Measurements from ENCODE around the gene BTBD9.

The BTBD9 gene

DNA sequence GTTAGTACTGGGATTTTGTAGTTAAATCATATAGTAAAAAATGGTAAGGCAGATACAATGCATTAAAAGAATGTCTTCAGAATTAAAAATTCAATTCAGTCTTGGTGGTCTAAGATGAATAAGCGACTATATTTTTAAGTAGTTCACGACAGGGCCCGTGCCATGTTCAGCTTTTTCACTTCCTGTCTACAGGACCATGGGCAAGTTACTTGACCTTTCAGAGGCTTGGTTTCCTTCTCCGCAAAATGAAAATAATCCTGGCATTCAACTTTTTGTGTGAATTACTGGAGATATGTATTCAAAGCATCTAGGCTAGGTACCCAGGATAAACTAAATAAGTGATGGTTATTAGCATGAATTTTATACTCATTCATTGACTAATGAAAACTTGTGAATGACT lies 216.0 kb downstream of the BTBD9 start:
- no peak for DNase-seq

GRCh38 chr6:38420207-38420606 lies 219.5 kb downstream of the BTBD9 start:
- no peak for DNase-seq

- no peak for DNase-seq
Observed at GRCh38 chr6:38417521-38417920, 222.2 kb downstream of the BTBD9 start.

- DNase-seq = no peak
Observed at GRCh38 chr6:38415231-38416005, 224.3 kb downstream of the BTBD9 start.

- DNase-seq = no peak
Observed at GRCh38 chr6:38413102-38413800, 226.5 kb downstream of the BTBD9 start.

- DNase-seq = no peak
Observed at GRCh38 chr6:38407192-38407591, 232.5 kb downstream of the BTBD9 start.

DNA sequence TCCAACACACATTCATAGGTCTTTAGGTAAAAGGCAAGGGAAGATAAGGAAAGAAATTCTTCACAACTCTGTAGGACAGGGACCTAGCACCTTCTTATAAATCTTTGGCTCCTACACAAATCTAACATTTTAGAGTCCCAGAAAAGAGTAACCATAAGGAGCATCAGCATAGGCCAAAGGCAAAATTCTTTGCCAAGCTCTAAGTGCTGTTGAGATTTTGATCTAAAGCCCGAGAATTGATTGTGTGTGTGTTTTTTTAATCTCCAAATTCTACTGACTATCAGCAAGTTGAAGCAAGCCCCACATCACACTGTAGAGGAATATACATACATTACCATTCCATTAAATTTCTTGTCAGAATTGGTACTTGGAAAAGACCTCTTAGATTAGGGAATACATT lies 233.6 kb downstream of the BTBD9 start:
- DNase-seq = no peak

DNA sequence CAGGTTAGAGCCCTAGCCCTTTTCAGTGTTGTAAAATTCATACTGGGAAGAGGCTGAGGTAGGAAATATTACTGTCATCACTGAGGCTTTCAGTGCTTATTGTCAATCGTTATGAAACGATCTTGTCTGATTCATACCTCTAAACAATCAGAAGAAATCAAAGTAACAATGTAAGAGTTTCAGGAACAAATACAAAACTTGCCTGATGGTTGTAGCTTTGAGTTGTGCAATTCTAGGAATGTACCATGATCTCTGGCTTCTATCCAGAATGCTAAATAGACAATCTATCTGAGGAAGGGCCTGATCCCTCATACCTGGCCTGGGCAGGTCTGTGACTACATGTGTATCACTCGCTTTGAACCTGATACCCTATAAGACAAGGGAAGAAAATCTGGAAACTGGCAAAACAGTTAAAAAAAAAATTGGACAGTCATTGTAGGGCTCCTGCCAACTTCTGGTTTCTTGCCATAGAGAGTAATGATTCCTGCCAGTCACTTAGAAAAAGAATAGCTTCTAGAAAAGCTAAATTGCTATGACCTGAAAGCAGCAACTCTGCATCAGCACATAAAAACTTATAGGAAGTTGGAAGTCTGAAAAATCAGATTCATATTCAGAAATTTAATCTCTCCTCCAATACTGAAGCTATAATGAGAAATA lies 234.7 kb downstream of the BTBD9 start:
- DNase-seq = no peak

DNA sequence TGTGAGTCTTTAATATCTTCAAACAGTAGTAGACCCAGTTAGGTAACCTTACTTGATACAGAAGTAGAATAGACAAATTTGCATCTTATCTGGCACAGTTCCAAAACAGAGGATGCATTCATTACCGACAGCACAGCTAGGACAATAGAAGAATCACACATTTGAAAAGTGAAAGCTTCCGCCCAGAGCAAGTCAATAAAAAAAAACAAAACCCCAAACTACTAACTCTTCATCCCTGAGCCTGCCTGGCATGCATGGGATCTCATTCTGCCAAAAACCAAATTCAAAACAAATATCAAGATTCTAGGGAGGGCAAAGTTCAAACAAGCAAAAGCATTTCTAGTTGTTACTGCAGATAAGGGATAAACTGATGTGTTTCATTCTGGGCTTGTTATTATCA lies 235.4 kb downstream of the BTBD9 start:
- no peak for DNase-seq

GRCh38 chr6:38403548-38403947 lies 236.2 kb downstream of the BTBD9 start:
- DNase-seq = no peak

DNA sequence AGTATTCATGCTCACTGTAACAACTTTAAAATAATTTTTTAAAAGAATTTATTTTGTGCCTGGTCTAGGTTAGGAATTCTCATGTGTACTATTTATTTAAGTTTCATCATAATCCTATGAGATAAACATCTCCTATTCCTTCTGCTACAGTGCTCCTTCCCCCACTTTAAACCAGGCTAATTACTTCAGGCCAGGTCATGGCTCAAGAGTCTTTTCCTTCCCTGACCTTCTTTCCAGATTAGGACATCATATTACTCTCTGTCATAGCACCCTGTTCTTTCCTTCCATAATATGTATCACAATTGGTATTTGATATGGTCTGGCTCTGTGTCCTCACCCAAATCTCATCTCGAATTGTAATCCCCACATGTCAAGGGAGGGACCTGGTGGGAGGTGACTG lies 239.0 kb downstream of the BTBD9 start:
- DNase-seq = no peak

- DNase-seq = no peak
Observed at GRCh38 chr6:38400101-38400500, 239.6 kb downstream of the BTBD9 start.

- no peak for DNase-seq
Observed at GRCh38 chr6:38396209-38396608, 243.5 kb downstream of the BTBD9 start.

DNA sequence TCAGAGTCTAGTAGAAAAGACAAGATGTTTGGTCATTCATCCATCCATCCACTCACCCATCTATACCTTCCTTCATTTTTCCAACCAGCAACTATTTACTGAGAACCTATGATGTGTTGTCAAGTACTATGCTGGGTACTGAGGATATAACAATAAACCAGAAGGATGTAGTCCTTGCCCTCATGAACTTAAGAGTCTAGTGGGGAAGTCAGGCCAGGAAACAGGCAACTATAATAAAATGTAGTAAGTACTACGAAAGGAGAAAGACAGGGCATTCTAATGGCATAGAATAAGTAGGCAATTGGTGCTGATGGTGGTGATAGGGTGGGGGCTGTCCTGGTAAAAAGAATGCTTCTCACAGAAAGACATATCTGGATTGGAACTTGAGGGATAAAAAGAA lies 245.7 kb downstream of the BTBD9 start:
- no peak for DNase-seq

GRCh38 chr6:38391626-38392579 lies 247.8 kb downstream of the BTBD9 start:
- no peak for DNase-seq

- DNase-seq = no peak
Observed at GRCh38 chr6:38391206-38391605, 248.5 kb downstream of the BTBD9 start.

DNA sequence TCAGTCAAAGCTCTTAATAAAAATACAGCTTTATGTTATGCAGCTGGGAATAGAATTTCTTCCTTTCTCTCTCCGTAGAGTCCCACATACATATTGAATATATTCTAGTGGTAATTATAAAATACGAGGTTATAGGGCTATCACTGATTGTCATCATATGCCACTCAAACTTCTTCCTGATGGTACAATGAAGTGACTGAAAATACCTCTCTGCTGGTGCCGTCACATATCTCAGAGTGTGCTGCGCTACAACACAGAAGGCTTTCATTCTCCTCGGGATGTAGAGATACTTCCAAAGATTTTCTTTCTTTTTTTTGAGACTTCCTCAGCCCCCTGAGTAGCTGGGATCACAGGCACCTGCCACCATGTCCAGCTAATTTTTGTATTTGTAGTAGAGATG lies 249.9 kb downstream of the BTBD9 start:
- DNase-seq = no peak

- no peak for DNase-seq
Observed at GRCh38 chr6:38387971-38388370, 251.8 kb downstream of the BTBD9 start.

GRCh38 chr6:38387461-38387860 lies 252.3 kb downstream of the BTBD9 start:
- DNase-seq = no peak

DNA sequence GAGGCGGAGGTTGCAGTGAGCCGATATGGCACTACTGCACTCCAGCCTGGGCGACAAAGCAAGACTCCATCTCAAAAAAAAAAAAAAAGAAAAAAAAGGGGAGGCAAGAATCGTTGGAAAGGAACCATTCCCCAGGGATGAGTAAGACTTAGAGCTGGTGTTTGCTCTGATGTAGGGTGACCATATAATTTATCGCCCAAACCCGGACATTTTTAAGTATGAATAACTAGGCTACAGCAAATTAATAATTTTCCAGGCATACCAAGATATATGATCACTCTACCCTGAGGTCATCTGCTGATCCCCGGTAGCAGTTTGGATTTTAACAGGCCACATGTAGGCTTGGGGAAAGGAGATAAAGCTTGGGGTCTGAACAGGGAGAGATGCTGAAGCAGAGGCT lies 260.9 kb downstream of the BTBD9 start:
- DNase-seq = no peak

DNA sequence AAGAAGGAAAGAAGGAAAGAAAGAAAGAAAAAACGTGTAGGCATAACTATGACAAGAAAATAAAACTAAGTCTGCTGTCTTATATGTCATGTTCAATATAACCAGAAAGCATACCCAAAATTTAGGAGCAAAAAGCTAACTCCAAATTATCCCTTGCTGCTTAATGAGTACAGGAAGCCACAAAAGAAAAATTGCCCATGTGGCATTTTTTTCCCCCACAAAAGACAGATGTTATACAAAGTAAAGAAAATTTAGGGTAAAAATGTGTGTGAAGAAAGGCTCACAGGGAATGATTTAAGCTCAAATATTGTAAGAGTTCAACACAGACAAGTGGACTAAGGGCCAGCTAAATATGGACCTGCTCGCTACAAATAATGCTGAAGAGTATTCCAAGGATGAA lies 263.8 kb downstream of the BTBD9 start:
- DNase-seq = no peak

DNA sequence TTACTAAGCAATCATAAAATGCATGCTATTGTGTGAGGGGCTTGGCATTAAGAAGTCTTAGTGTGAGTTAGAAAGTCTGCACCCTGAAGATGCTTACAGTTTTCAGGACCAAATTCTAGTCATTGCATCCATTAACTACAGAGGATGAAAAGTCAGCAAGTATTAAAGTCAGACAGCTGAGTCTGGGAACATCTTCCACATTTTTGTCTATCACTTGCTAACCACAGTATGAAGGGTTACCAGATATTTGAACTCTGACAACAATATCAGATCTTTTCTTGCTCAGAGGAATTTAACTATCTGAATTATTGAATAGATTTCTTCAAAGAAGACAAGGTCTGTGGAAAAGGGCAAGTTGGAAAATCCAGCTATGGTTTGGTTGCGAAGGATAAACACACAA lies 264.4 kb downstream of the BTBD9 start:
- no peak for DNase-seq

- no peak for DNase-seq
Observed at GRCh38 chr6:38371881-38372280, 267.8 kb downstream of the BTBD9 start.
